PC-3 (cell line): ENCODE measurements around the gene CEP170. TPM values are rescaled to one million over a fixed set of nuclear protein-coding genes. Genes with fewer than 3 reads are reported as not detected.

Experiments used
- ATAC-seq: fragments of 200-7000 bp; cut with Tn5 transposase; 2 replicates; pipeline ENCODE4 v1.9.1; 2020; ENCODE audit warnings: mild to moderate bottlenecking, moderate library complexity
- BruUV-seq: library from RNA; stranded (reverse); fragments of 400-500 nt; replicated peaks from 2 replicates; lab custom pipeline; 2021; lab: Mats Ljungman, UMichigan
- CTCF ChIA-PET: fragments of 300-600 bp; sonication (Branson Sonifier 250); formaldehyde crosslinking; loops from one replicate; lab custom pipeline; 2022; ENCODE audit warnings: antibody characterized with exemption; lab: Charles Lee
- POLR2A ChIA-PET: fragments of 300-600 bp; sonication (Branson Sonifier 250); formaldehyde crosslinking; loops from one replicate; lab custom pipeline; 2022; ENCODE audit warnings: antibody characterized with exemption; ENCODE audit not compliant: unreplicated experiment; lab: Charles Lee
- DNase-seq: peaks from one replicate; pipeline ENCODE4 v3.0.0-alpha.2; 2015
- H2AFZ ChIP-seq: fragments of 300-600 bp; sonication (generic); 2 replicates; pipeline ENCODE4 v1.6.0; 2016; ENCODE audit warnings: antibody characterized with exemption, low read length
- H3F3A ChIP-seq: fragments of 300-600 bp; sonication (generic); one replicate; pipeline ENCODE4 v1.6.0; 2017; ENCODE audit warnings: antibody characterized with exemption, low read length, control low read depth, mild to moderate bottlenecking; ENCODE audit not compliant: unreplicated experiment
- H3K27ac ChIP-seq: fragments of 300-600 bp; sonication (generic); 2 replicates; pipeline ENCODE4 v1.5.1; 2016; ENCODE audit warnings: mild to moderate bottlenecking, low read length
- H3K27me3 ChIP-seq: fragments of 300-600 bp; sonication (generic); 2 replicates; pipeline ENCODE4 v1.6.1; 2016; ENCODE audit warnings: low read length, mixed read lengths
- H3K36me3 ChIP-seq: fragments of 300-600 bp; sonication (generic); 2 replicates; pipeline ENCODE4 v1.6.1; 2016; ENCODE audit warnings: low read depth, mixed run types, low read length, mixed read lengths
- H3K4me1 ChIP-seq: fragments of 300-600 bp; sonication (generic); 2 replicates; pipeline ENCODE4 v1.5.1; 2016; ENCODE audit warnings: low read length; ENCODE audit not compliant: insufficient read depth
- H3K4me2 ChIP-seq: fragments of 300-600 bp; sonication (generic); 2 replicates; pipeline ENCODE4 v1.6.0; 2016; ENCODE audit warnings: low read length
- H3K4me3 ChIP-seq: fragments of 300-600 bp; sonication (generic); 2 replicates; pipeline ENCODE4 v1.5.1; 2016; ENCODE audit warnings: mild to moderate bottlenecking, low read length, mixed read lengths
- H3K79me2 ChIP-seq: fragments of 300-600 bp; sonication (generic); 2 replicates; pipeline ENCODE4 v1.6.1; 2017; ENCODE audit warnings: low read length, mixed read lengths
- H3K9ac ChIP-seq: fragments of 300-600 bp; sonication (generic); 2 replicates; pipeline ENCODE4 v1.6.0; 2016; ENCODE audit warnings: mild to moderate bottlenecking, low read length
- H3K9me2 ChIP-seq: fragments of 300-600 bp; sonication (generic); replicated peaks from 2 replicates; pipeline ENCODE4 v1.6.1; 2016; ENCODE audit warnings: mixed run types, low read length, mixed read lengths
- H3K9me3 ChIP-seq: fragments of 300-600 bp; sonication (generic); 2 replicates; pipeline ENCODE4 v1.6.1; 2016; ENCODE audit warnings: low read length, mixed read lengths
- H4K20me1 ChIP-seq: fragments of 300-600 bp; sonication (generic); 2 replicates; pipeline ENCODE4 v1.6.1; 2016; ENCODE audit warnings: low read length, mixed read lengths
- CTCF ChIP-seq: fragments of 300-600 bp; sonication (generic); conservative IDR thresholded peaks from 2 replicates; pipeline ENCODE4 v1.5.1; 2017; ENCODE audit warnings: antibody characterized with exemption, low read depth, mild to moderate bottlenecking, low read length
- EZH2 ChIP-seq: fragments of 300-600 bp; sonication (generic); IDR thresholded peaks from one replicate; pipeline ENCODE4 v1.6.1; 2017; ENCODE audit warnings: antibody characterized with exemption, mild to moderate bottlenecking, low read length; ENCODE audit not compliant: unreplicated experiment
- EZH2phosphoT487 ChIP-seq: fragments of 300-600 bp; sonication (generic); IDR thresholded peaks from 2 replicates; pipeline ENCODE4 v1.6.1; 2018; ENCODE audit warnings: mild to moderate bottlenecking, antibody characterized with exemption, low read length, borderline replicate concordance
- intact Hi-C: fragments of 100-400 bp; cut with micrococcal nuclease; formaldehyde crosslinking; loops from 2 replicates; pipeline ENCODE4 v1.9.0; 2023
- total RNA-seq: library from RNA; depleted of rRNA; stranded (reverse); fragments of >200 nt; gene quantifications from 2 replicates; pipeline ENCODE4 v1.2.3, GENCODE V29; 2014

The CEP170 gene
- total RNA-seq, 1 experiment from 2014 or later: 65.3 TPM

GRCh38 chr1:243287652-243288051 is 32.6 kb upstream of the CEP170 start:
- H3K27ac ChIP-seq: peak overlapping the region; percentile 67
- H3K79me2 ChIP-seq: no peaks in the 10 kb centered on the region

GRCh38 chr1:243287123-243287460 is 32.0 kb upstream of the CEP170 start:
- H3K9ac ChIP-seq: peak overlapping the region; percentile 28
- H3K4me1 ChIP-seq: peaks cover 29% of the 10 kb centered on the region
- no peak for TF ChIP-seq CTCF
- H3K27ac ChIP-seq: peak overlapping the region; percentile 67
- H3F3A ChIP-seq: peaks cover 17% of the 10 kb centered on the region
- H3K27me3 ChIP-seq: no peaks in the 10 kb centered on the region
- peak overlapping the region; percentile 42 for H3K4me2 ChIP-seq
- BruUV-seq: no TSS peak
- no peak for ATAC-seq
- ChIA-PET POLR2A (interaction anchor here (0.6 kb wide), 1 partner anchor 1647 kb away, joined by 3 read pairs; the partner anchor contains the start of genes CHML and OPN3), CTCF (interaction anchor here (1.2 kb wide), 1 partner anchor 32 kb away, joined by 4 read pairs; the partner anchor contains the start of gene SDCCAG8)
- no peaks in the 10 kb centered on the region for H3K9me2 ChIP-seq
- no peak for DNase-seq
- H3K4me3 ChIP-seq: 0 out of 2 replicates have a peak overlapping the region, but pooled peaks have one; percentile 0
- H3K79me2 ChIP-seq: no peaks in the 10 kb centered on the region
- H2AFZ ChIP-seq: peak overlapping the region; percentile 0; the same call in 1 of the 2 replicates
- intact Hi-C loops: loop anchor here (1.0 kb wide), 2 partner anchors 19 to 32 kb away; partner anchors contain the start of gene CEP170
- no peaks in the 10 kb centered on the region for H3K9me3 ChIP-seq
- peaks cover 33% of the 10 kb centered on the region for H3K36me3 ChIP-seq
- no peaks in the 10 kb centered on the region for H4K20me1 ChIP-seq

More at GRCh38 chr1:243287652-243288051, 32.6 kb upstream of the CEP170 start:
- peak overlapping the region; percentile 0; the same call in 1 of the 2 replicates for H2AFZ ChIP-seq
- peak overlapping the region; percentile 42 for H3K4me2 ChIP-seq
- no peaks in the 10 kb centered on the region for H3K9me2 ChIP-seq
- H4K20me1 ChIP-seq: no peaks in the 10 kb centered on the region
- ChIA-PET POLR2A (interaction anchor here (0.6 kb wide), 1 partner anchor 1648 kb away, joined by 3 read pairs; the partner anchor contains the start of genes CHML and OPN3), CTCF (interaction anchor here (1.2 kb wide), 1 partner anchor 32 kb away, joined by 4 read pairs; the partner anchor contains the start of gene SDCCAG8)
- peaks cover 39% of the 10 kb centered on the region for H3K36me3 ChIP-seq
- no peaks in the 10 kb centered on the region for H3K27me3 ChIP-seq
- H3K9me3 ChIP-seq: no peaks in the 10 kb centered on the region
- TSS peak; percentile 23 for BruUV-seq
- 0 out of 2 replicates have a peak overlapping the region, but pooled peaks have one; percentile 0 for H3K4me3 ChIP-seq
- TF ChIP-seq EZH2phosphoT487 (no peak), EZH2 (no peak), CTCF (no peak)
- intact Hi-C loops: loop anchor here (1.0 kb wide), 2 partner anchors 19 to 32 kb away; partner anchors contain the start of gene CEP170
- ATAC-seq: peak; percentile 94
- DNase-seq: peak; percentile 91
- H3K9ac ChIP-seq: peak overlapping the region; percentile 28
- peaks cover 17% of the 10 kb centered on the region for H3F3A ChIP-seq
- peaks cover 29% of the 10 kb centered on the region for H3K4me1 ChIP-seq
